Stimulated activated naive CD8-positive, alpha-beta T cell treated with anti-CD3 and anti-CD28 coated beads, Interleukin-15, amount 100 ng/mL, for 72 hours (primary cell): ENCODE results near the gene JPH3.
"Not testable (repeated sequence)": the region's sequence is repeated elsewhere in the genome, so short reads cannot be mapped to it uniquely, and the experiment has no call there.

Source experiments
- ATAC-seq: fragments of 150-1000 bp; cut with Tn5 transposase; 2 replicates; pipeline ENCODE4 v1.10.0; 2021; ENCODE audit warnings: mild to moderate bottlenecking, moderate library complexity
- DNase-seq, 2 donors: peaks; one replicate each; pipeline ENCODE4 v3.0.0; 2021 to 2022
- H3K27ac Mint-ChIP-seq, 2 donors: one replicate each; pipeline ENCODE4 v1.8.0; 2022; ENCODE audit warnings: mild to moderate bottlenecking in 2 of 2, mixed read lengths in 2 of 2, moderate library complexity in 2 of 2
- H3K27me3 Mint-ChIP-seq: one replicate; pipeline ENCODE4 v1.8.0; 2022; ENCODE audit warnings: mixed read lengths
- H3K4me1 Mint-ChIP-seq: one replicate; pipeline ENCODE4 v1.8.0; 2022; ENCODE audit warnings: mild to moderate bottlenecking, mixed read lengths
- H3K4me3 Mint-ChIP-seq, 2 donors: one replicate each; pipeline ENCODE4 v1.8.0; 2022; ENCODE audit warnings: mild to moderate bottlenecking in 2 of 2, mixed read lengths in 2 of 2, moderate library complexity in 1 of 2
- H3K9me3 Mint-ChIP-seq, 2 donors: one replicate each; pipeline ENCODE4 v1.8.0; 2022; ENCODE audit warnings: mixed read lengths in 2 of 2

The JPH3 gene

DNA sequence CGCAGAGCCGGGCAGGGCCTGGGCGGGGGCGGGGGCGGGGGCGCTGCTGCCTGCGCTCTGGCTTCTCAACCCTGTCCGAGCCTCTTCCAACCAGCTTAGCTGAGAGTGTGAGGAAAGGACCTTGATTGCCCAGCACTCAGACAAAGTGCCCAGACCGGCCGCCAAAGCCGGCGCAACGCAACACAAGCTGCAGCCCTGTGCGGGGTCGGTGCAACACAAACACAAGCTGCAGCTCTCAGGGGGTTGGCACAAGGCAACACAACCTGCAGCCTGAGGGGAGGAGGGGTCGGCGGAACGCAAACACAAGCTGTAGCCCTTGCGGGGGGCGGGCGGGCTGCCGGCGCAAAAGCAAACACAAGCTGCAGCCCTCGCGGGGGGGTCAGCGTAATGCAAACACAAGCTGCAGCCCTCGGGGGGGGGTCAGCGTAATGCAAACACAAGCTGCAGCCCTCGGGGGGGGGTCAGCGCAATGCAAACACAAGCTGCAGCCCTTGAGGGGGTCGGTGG, 103.5 kb downstream of the JPH3 start:
- Mint-ChIP-seq H3K27me3 (no peaks in the 10 kb centered on the region), H3K9me3 (no peaks in the 10 kb centered on the region), H3K4me3 (no peak overlapping the region), H3K27ac (no peak overlapping the region), H3K4me1 (peaks cover 40% of the 10 kb centered on the region)
- DNase-seq (no peak), ATAC-seq (no peak)

DNA sequence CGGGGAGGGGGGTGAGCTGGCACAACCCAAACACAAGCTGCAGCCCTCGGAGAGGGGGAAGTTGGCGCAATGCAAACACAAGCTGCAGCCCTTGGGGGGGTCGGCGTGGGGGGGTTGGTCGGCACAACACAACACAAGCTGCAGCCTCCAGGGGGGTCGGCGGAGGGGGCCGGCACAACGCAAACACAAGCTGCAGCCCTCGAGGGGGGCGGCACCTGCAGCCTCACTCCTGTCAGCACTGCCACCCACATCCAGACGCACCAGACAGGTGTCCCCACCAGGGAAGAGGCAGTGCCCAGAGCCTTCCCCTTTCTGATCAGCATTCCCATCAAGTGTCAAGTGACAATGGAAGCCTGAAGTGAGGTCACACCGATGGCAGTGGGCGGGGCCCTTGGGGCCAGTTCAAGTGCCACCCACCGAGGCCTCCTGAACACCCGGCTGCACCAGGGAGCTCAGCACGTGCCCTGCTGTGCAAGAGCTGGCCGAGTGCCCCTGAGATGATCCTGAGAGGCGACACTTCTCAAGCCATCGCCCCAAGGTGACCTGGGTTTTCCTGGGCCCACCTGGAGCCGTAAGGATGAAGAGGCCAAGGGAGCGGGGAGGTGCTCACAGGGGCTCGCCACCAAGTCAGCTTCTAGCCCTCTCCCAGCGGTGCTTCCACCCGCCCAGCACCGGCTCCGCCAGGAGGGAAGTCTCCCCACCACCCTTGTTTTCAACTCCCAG, 104.1 kb downstream of the JPH3 start:
- peaks cover 34% of the 10 kb centered on the region for H3K4me1 Mint-ChIP-seq
- no peak for ATAC-seq
- peak overlapping the region in 1 of 2 donors; percentile 67 for H3K27ac Mint-ChIP-seq
- H3K4me3 Mint-ChIP-seq, result no peak overlapping the region
- DNase-seq, result no peak
- H3K27me3 Mint-ChIP-seq, result no peaks in the 10 kb centered on the region
- H3K9me3 Mint-ChIP-seq, result no peaks in the 10 kb centered on the region

DNA sequence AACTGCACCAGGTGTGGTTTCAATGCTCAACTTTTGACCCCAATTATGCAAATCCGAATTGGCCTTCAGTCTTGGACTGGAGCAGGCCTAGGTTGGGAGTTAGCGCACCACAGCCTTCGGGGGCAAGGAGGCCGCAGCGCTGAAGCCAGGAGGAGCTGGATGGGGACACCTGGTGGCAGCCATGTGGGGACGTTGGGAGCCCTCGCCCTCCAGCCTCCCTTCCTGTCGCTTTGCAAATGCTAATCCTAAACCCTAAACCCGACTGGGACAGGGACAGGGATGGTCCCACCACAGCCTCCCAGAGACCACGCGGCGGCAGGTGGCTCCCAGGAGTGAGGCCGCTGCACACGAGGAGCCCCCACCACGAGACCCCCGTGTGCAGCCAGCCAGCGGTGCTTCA, 104.8 kb downstream of the JPH3 start:
- ATAC-seq (no peak), DNase-seq (no peak)
- H3K27me3 Mint-ChIP-seq, result no peaks in the 10 kb centered on the region
- H3K9me3 Mint-ChIP-seq, result no peaks in the 10 kb centered on the region
- H3K4me3 Mint-ChIP-seq, result no peak overlapping the region
- H3K27ac Mint-ChIP-seq, result no peak overlapping the region
- H3K4me1 Mint-ChIP-seq, result peaks cover 27% of the 10 kb centered on the region

DNA sequence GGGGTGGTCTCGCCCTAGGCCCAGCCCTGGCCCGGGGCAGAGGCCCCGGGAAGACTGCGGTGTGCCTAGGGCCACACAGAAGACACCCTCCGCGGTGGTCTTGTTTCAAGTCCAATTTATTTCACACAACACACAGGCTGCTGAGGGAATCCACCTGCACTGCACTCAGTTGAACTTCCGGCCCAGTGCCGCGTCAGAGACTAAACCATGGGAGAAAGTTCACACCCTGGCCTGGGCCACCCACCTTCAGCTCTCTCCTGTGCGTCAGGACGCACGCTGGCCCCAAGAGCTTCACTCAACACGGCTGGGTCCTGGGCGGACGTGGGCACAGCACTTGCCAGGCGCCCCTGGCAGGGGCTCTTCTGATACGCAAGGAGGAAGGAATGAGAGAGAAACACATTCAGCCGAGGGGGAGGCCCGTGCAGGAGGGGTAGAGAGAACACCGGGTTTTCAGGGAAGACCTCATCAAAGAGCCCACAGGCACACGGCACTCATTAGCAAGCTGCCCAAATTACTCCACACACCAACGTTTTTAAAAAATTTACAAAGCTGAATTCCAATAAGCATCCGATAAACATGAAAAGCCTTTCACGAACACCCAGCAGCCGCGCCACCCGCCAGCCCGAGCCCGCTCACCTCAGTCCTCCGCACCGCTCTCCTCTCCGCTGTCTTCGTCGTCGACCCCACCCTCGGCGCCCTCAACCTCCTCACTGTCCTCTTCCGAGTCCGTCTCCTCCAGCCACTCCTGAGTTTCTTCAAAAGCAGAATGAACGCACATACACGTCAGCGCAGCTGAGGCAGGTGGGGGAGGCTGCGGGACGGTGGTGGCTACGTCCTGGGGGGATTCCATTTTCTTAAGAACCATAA, 105.6 kb downstream of the JPH3 start:
- no peaks in the 10 kb centered on the region for H3K27me3 Mint-ChIP-seq

DNA sequence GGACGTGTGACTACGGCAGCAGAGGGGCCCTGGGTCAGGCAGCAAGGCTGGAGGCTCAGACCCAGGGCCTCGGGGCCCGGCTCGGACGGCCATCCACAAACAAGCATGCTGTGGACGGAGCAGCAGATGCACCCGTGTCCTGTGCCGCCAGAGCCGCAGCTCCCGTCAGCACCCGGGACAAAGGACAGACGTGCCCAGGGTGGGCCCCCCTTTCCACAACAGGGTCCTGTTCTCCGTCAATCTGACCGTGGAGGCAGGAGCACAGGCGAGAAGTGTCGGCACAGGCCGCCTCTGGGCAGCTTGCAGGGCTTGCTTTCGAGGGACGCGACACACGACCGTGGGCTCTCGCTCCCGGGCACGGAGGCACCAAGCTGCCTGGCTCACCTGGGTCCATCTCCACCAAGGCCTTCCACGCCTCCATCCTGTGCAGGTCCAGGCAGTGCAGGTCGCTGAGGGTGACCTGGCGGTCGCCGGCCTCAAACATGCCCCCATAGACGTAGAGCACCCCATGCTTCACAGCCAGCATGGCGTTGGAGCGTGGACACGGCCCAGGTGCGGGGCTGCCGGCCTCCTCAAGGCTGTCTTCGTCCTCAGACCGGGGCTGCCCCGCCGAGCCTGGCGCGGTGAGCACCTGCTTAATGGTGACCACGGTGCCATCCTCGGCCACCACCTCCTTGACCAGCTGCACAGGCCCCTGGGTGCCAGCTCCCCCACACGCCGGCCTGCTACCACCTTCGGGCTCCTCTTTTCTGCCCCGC, 106.8 kb downstream of the JPH3 start:
- ATAC-seq (no peak), DNase-seq (no peak)
- Mint-ChIP-seq H3K27me3 (no peaks in the 10 kb centered on the region), H3K27ac (peak overlapping the region in 1 of 2 donors; percentile 57), H3K4me1 (peaks cover 21% of the 10 kb centered on the region), H3K9me3 (no peaks in the 10 kb centered on the region), H3K4me3 (no peak overlapping the region)

More for the DNA sequence above, 105.6 kb downstream of the JPH3 start:
- Mint-ChIP-seq H3K27ac (peak overlapping the region in 1 of 2 donors; percentile 52), H3K9me3 (no peaks in the 10 kb centered on the region), H3K4me3 (no peak overlapping the region), H3K4me1 (peaks cover 21% of the 10 kb centered on the region)
- DNase-seq (no peak), ATAC-seq (no peak)

DNA sequence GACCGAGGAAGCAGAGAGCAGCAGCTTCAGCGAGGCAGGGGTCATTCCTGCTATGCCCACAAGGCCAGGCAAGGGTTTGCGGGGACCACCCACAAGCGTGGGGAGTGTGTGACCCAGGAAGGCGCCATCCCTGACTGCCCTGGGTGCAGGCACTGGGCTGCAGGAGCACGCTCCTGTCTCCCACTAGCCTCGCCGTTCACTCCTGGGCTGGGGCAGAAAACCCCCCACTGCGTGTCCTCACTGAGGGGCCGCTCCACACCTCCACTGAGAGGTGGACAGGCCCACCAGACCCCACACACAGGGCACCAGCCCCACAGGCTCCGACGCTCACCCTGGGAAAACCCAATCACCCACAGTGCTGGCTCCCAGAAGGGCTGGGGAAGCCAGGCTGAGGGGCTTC, 107.4 kb downstream of the JPH3 start:
- H3K4me3 Mint-ChIP-seq, result no peak overlapping the region
- H3K27ac Mint-ChIP-seq, result no peak overlapping the region
- H3K9me3 Mint-ChIP-seq, result no peaks in the 10 kb centered on the region
- no peak for DNase-seq
- ATAC-seq, result no peak
- peaks cover 22% of the 10 kb centered on the region for H3K4me1 Mint-ChIP-seq
- H3K27me3 Mint-ChIP-seq, result no peaks in the 10 kb centered on the region

DNA sequence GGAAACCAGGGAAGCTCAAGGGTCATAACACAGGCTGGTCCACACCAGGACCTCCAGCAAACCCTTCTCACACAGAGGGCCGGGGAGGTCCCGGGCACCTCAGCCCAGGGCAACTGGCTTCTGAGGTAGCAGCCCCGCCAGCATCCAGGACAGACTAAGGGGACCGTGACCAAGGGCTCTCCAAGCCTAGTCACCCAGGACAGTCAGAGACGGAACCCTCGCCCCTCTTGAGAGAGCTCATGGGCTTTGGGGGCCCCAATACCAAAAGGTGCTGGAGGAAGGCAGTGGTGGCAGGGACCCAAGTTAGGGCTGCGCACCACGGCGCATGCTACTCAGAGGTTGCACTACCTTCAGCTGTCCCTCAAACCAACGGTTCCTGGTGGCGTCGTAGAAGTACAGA, 108.6 kb downstream of the JPH3 start:
- H3K27me3 Mint-ChIP-seq, result no peaks in the 10 kb centered on the region
- H3K9me3 Mint-ChIP-seq, result no peaks in the 10 kb centered on the region
- DNase-seq (no peak), ATAC-seq (no peak)
- H3K4me1 Mint-ChIP-seq, result peaks cover 31% of the 10 kb centered on the region
- H3K4me3 Mint-ChIP-seq, result no peak overlapping the region
- H3K27ac Mint-ChIP-seq, result no peak overlapping the region

DNA sequence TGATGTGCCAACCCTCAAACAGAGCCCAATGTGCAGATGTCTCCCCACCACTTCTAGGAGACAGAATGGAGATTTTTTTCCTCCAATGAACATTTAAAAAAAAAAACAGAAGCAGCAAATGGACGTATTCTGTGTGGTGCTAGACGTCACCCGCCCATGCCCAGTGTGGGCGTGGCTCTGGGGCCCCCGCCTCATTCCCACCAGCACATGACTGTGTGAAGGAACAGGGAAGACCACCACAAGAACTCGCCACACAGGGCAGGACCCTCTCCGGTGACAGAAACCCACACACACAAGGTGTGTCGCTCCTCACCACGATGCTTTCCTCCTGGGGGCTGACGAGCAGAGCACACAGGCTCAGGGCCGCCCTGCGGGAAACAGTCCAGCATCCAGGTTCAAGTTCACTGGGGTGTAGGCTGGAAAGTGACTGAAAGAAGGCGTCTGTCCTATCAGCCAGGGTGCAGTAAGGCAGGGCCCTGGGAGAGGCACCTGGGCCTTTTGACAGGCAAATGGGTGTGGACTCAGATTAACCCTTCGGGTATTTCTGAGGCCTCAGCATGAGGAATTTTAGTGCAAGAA, 110.0 kb downstream of the JPH3 start:
- ATAC-seq, result no peak
- H3K9me3 Mint-ChIP-seq, result no peaks in the 10 kb centered on the region
- H3K4me3 Mint-ChIP-seq, result no peak overlapping the region
- H3K27ac Mint-ChIP-seq, result peak overlapping the region in 1 of 2 donors; percentile 63
- H3K4me1 Mint-ChIP-seq, result peaks cover 31% of the 10 kb centered on the region
- no peak for DNase-seq
- H3K27me3 Mint-ChIP-seq, result no peaks in the 10 kb centered on the region

DNA sequence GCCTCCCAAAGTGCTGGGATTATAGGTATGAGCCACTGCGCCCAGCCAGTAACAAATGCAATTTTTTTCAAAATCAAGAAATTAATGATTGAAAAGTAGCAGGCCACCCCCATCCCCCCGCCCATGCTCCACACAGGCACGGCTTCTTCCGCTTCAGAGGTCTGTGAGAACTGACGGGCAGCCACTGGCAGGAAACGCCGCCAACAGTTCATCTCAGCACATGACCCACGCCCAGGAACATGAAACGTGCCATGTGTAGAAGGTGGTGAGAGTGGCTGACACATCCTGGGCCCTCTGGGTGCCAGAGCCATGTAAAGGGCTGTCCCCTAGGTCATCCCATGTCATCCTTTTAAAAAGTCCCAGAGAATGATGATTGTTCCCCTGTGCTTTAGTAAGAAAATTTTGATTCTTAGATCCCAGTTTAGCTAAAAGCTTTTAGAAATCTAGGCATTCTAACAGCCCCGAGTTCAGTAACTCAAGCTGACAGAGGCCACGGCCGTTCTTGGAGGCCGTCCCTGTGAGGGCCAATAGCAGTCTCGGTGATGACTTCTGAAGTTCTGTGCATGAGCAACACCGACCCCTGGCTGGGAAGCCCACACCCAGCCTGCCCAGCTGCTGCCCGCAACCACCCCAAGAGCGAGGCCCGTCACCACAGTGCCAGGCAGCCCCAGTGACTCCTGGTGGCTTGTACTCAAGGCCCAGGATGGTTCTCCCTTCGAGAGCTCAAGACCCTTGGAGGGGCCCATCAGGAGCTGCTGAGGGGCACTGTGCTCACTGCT, 111.3 kb downstream of the JPH3 start:
- Mint-ChIP-seq H3K4me3 (no peak overlapping the region), H3K27me3 (no peaks in the 10 kb centered on the region), H3K27ac (peak overlapping the region in 1 of 2 donors; percentile 27), H3K9me3 (no peaks in the 10 kb centered on the region), H3K4me1 (peaks cover 31% of the 10 kb centered on the region)
- peak; percentile 87 for ATAC-seq
- DNase-seq, result peak; percentile 31 to 47

DNA sequence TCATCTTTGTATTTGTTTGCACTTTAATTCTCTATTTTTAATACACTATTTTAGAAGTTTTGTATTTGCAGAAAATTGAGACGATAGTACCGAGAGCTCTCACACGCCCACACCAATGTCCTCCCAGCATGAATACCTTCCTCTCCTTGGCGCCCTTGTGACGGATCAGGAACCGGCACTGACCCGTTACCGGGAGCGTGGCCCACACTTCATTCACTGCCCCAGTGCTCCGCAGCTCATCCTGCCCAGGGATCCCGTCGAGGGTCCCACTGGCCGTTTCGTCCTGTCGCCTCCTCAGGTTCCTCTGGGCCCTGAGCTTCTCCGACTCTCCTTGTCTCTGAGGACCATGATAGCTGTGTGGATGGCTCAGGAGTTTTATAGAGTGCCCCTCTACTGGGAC, 112.9 kb downstream of the JPH3 start:
- no peaks in the 10 kb centered on the region for H3K9me3 Mint-ChIP-seq
- DNase-seq (no peak), ATAC-seq (no peak)
- H3K27ac Mint-ChIP-seq, result peak overlapping the region; percentile 30 to 83
- H3K27me3 Mint-ChIP-seq, result no peaks in the 10 kb centered on the region
- peaks cover 31% of the 10 kb centered on the region for H3K4me1 Mint-ChIP-seq
- no peak overlapping the region for H3K4me3 Mint-ChIP-seq

GRCh38 chr16:87715658-87716057, 113.3 kb downstream of the JPH3 start:
- Mint-ChIP-seq H3K27me3 (no peaks in the 10 kb centered on the region), H3K4me1 (peaks cover 31% of the 10 kb centered on the region), H3K27ac (no peak overlapping the region), H3K9me3 (no peaks in the 10 kb centered on the region), H3K4me3 (no peak overlapping the region)
- ATAC-seq (no peak), DNase-seq (no peak)

DNA sequence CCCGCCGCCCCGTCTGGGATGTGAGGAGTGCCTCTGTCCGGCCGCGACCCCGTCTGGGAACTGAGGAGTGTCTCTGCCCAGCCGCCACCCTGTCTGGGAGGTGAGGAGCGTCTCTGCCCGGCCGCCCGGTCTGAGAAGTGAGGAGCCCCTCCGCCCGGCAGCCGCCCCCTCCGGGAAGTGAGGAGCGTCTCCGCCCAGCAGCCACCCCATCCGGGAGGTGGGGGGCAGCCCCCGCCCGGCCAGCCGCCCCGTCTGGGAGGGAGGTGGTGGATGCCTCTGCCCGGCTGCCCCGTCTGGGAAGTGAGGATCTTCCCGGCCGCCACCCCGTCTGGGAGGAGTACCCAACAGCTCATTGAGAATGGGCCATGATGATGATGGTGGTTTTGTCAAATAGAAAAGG, 116.5 kb downstream of the JPH3 start:
- H3K4me3 Mint-ChIP-seq, ATAC-seq, DNase-seq, H3K27me3 Mint-ChIP-seq, H3K27ac Mint-ChIP-seq, H3K9me3 Mint-ChIP-seq: not testable (repeated sequence)
- peaks cover 20% of the 10 kb centered on the region for H3K4me1 Mint-ChIP-seq

DNA sequence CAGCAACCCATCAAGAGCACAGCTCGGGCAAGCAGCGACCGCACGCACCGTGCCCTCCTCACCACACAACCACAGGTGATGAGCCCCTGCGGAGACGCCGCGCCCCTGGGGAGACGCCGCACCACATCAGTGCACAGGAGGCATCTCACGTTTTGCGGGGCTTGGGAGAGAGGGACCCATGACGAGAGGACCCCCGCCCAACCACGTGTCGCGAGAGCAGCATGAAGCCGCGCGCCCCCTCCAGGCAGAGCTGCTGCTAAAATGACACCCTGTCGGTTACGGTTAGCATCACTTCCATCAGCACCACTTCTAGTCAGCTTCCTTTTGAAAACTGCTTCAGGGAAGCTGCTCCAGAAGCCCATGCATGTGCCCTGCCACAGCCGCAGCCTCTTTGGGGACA, 118.1 kb downstream of the JPH3 start:
- no peak overlapping the region for H3K4me3 Mint-ChIP-seq
- H3K4me1 Mint-ChIP-seq, result peaks cover 13% of the 10 kb centered on the region
- no peaks in the 10 kb centered on the region for H3K27me3 Mint-ChIP-seq
- no peak overlapping the region for H3K27ac Mint-ChIP-seq
- ATAC-seq (no peak), DNase-seq (no peak)
- no peaks in the 10 kb centered on the region for H3K9me3 Mint-ChIP-seq

- H3K4me3 Mint-ChIP-seq, result no peak overlapping the region
- H3K4me1 Mint-ChIP-seq, result peaks cover 10% of the 10 kb centered on the region
- no peaks in the 10 kb centered on the region for H3K27me3 Mint-ChIP-seq
- no peaks in the 10 kb centered on the region for H3K9me3 Mint-ChIP-seq
- no peak for DNase-seq
- ATAC-seq, result no peak
- peak overlapping the region in 1 of 2 donors; percentile 50 for H3K27ac Mint-ChIP-seq
Observed at GRCh38 chr16:87721622-87722585, 119.6 kb downstream of the JPH3 start.
